ENCODE results near the gene RBMS3. TPM values are rescaled to one million over a fixed set of nuclear protein-coding genes. Genes with fewer than 3 reads are reported as not detected.

The RBMS3 gene
- total RNA-seq, 1 donor = 81.1 TPM

- peaks cover 88% of the 10 kb centered on the region for H3K79me2 ChIP-seq (ENCODE audit: insufficient read depth, low read length)
- TF ChIP-seq, protein P1, sequence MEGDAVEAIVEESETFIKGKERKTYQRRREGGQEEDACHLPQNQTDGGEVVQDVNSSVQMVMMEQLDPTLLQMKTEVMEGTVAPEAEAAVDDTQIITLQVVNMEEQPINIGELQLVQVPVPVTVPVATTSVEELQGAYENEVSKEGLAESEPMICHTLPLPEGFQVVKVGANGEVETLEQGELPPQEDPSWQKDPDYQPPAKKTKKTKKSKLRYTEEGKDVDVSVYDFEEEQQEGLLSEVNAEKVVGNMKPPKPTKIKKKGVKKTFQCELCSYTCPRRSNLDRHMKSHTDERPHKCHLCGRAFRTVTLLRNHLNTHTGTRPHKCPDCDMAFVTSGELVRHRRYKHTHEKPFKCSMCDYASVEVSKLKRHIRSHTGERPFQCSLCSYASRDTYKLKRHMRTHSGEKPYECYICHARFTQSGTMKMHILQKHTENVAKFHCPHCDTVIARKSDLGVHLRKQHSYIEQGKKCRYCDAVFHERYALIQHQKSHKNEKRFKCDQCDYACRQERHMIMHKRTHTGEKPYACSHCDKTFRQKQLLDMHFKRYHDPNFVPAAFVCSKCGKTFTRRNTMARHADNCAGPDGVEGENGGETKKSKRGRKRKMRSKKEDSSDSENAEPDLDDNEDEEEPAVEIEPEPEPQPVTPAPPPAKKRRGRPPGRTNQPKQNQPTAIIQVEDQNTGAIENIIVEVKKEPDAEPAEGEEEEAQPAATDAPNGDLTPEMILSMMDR (IDR thresholded peaks at IDR 0.05; ENCODE audit: extremely low read depth, low read depth, low read length) = no peak
- H4K20me1 ChIP-seq (ENCODE audit: insufficient read depth, low read length) = no peaks in the 10 kb centered on the region
- no peak overlapping the region for H3K4me2 ChIP-seq (ENCODE audit: insufficient read depth, low read length)
- H3K9me3 ChIP-seq (ENCODE audit: low read depth, low read length) = no peaks in the 10 kb centered on the region
- H3K27me3 ChIP-seq (ENCODE audit: insufficient read depth, low read length) = no peaks in the 10 kb centered on the region
- no peak overlapping the region for H3K27ac ChIP-seq (ENCODE audit: low read depth, low read length)
- no peak overlapping the region for H3K4me3 ChIP-seq (ENCODE audit: insufficient read depth, low read length)
- DNase-seq (ENCODE audit: insufficient read length, low spot score, missing footprints) = no peak
- peaks cover 30% of the 10 kb centered on the region for H3K4me1 ChIP-seq (ENCODE audit: insufficient read depth, low read length)
- no peak overlapping the region for H2AFZ ChIP-seq (ENCODE audit: low read length)
- no peaks in the 10 kb centered on the region for H3K36me3 ChIP-seq (ENCODE audit: insufficient read depth, low read length)
Measured at GRCh38 chr3:29293421-29293820, 12.6 kb downstream of the RBMS3 start.

DNA sequence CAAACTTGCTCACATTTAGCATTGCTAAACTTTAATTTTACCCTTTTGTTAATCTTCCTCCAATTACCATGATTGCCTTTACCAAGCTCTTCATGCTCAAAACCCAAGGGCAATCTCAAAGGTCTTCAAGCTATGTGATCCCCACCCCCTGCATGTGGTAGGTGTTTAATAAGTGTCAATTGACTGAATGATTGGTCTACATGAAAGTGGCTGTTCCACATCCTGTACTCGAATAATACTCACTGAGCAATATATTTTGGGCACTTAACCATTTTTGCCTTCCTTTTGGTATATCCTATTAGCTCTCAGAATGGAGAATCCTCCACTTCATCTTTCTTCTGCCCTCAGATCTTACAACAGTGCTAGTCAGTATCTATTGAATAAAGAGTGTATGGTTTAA is 17.1 kb downstream of the RBMS3 start:
- H3K27me3 ChIP-seq (ENCODE audit: insufficient read depth, low read length) = no peaks in the 10 kb centered on the region
- H3K9me3 ChIP-seq (ENCODE audit: low read depth, low read length) = no peaks in the 10 kb centered on the region
- no peak overlapping the region for H3K27ac ChIP-seq (ENCODE audit: low read depth, low read length)
- no peak overlapping the region for H2AFZ ChIP-seq (ENCODE audit: low read length)
- no peaks in the 10 kb centered on the region for H4K20me1 ChIP-seq (ENCODE audit: insufficient read depth, low read length)
- H3K4me1 ChIP-seq (ENCODE audit: insufficient read depth, low read length) = peaks cover 7% of the 10 kb centered on the region
- no peak for DNase-seq (ENCODE audit: insufficient read length, low spot score, missing footprints)
- H3K4me3 ChIP-seq (ENCODE audit: insufficient read depth, low read length) = no peak overlapping the region
- peaks cover 78% of the 10 kb centered on the region for H3K79me2 ChIP-seq (ENCODE audit: insufficient read depth, low read length)
- H3K4me2 ChIP-seq (ENCODE audit: insufficient read depth, low read length) = no peak overlapping the region
- H3K36me3 ChIP-seq (ENCODE audit: insufficient read depth, low read length) = no peaks in the 10 kb centered on the region
- TF ChIP-seq, protein P1 (IDR thresholded peaks at IDR 0.05; ENCODE audit: extremely low read depth, low read depth, low read length) = no peak

- no peak for DNase-seq (ENCODE audit: insufficient read length, low spot score, missing footprints)
- H3K27me3 ChIP-seq (ENCODE audit: insufficient read depth, low read length) = no peaks in the 10 kb centered on the region
- TF ChIP-seq, protein P1 (IDR thresholded peaks at IDR 0.05; ENCODE audit: extremely low read depth, low read depth, low read length) = no peak
- H4K20me1 ChIP-seq (ENCODE audit: insufficient read depth, low read length) = peaks cover 9% of the 10 kb centered on the region
- H3K4me2 ChIP-seq (ENCODE audit: insufficient read depth, low read length) = no peak overlapping the region
- H3K4me1 ChIP-seq (ENCODE audit: insufficient read depth, low read length) = peaks cover 2% of the 10 kb centered on the region
- H3K36me3 ChIP-seq (ENCODE audit: insufficient read depth, low read length) = no peaks in the 10 kb centered on the region
- H2AFZ ChIP-seq (ENCODE audit: low read length) = no peak overlapping the region
- no peak overlapping the region for H3K4me3 ChIP-seq (ENCODE audit: insufficient read depth, low read length)
- peaks cover 83% of the 10 kb centered on the region for H3K79me2 ChIP-seq (ENCODE audit: insufficient read depth, low read length)
- no peak overlapping the region for H3K27ac ChIP-seq (ENCODE audit: low read depth, low read length)
- no peaks in the 10 kb centered on the region for H3K9me3 ChIP-seq (ENCODE audit: low read depth, low read length)
Measured at GRCh38 chr3:29301332-29302019, 20.6 kb downstream of the RBMS3 start.

- Histone ChIP-seq H3K4me1 (ENCODE audit: insufficient read depth, low read length) (no peaks in the 10 kb centered on the region), H3K4me2 (ENCODE audit: insufficient read depth, low read length) (no peak overlapping the region), H3K9me3 (ENCODE audit: low read depth, low read length) (no peaks in the 10 kb centered on the region), H3K27me3 (ENCODE audit: insufficient read depth, low read length) (no peaks in the 10 kb centered on the region), H2AFZ (ENCODE audit: low read length) (no peak overlapping the region), H3K36me3 (ENCODE audit: insufficient read depth, low read length) (no peaks in the 10 kb centered on the region), H3K27ac (ENCODE audit: low read depth, low read length) (no peak overlapping the region), H4K20me1 (ENCODE audit: insufficient read depth, low read length) (peaks cover 18% of the 10 kb centered on the region), H3K4me3 (ENCODE audit: insufficient read depth, low read length) (no peak overlapping the region), H3K79me2 (ENCODE audit: insufficient read depth, low read length) (peaks cover 86% of the 10 kb centered on the region)
- no peak for DNase-seq (ENCODE audit: insufficient read length, low spot score, missing footprints)
- TF ChIP-seq, protein P1 (IDR thresholded peaks at IDR 0.05; ENCODE audit: extremely low read depth, low read depth, low read length) = no peak
Measured at GRCh38 chr3:29302619-29303018, 21.7 kb downstream of the RBMS3 start.

Measured in osteoblast (primary cell).